ENCODE results near the gene TPX2.

- no peak for TF ChIP-seq CTCF (IDR thresholded peaks at IDR 0.05; ENCODE audit: control extremely low read depth in 1 of 3, insufficient read depth in 1 of 3, low read depth in 1 of 3, low read length in 3 of 3)
- TF ChIP-seq POLR2A (IDR thresholded peaks at IDR 0.05; ENCODE audit: control extremely low read depth in 1 of 2, low read depth in 2 of 2, low read length in 2 of 2): no peak
- no peak for TF ChIP-seq YY1 (IDR thresholded peaks at IDR 0.05; ENCODE audit: low read depth, low read length)
- no peak for TF ChIP-seq RBBP5 (IDR thresholded peaks at IDR 0.05; ENCODE audit: borderline replicate concordance, low read depth, low read length)
- TF ChIP-seq EGR1 (IDR thresholded peaks at IDR 0.05; ENCODE audit: borderline replicate concordance, low read depth, low read length): no peak
Measured at GRCh38 chr20:31769681-31770080, 30.6 kb downstream of the TPX2 start.
